ENCODE results near the gene ART3.

GRCh38 chr4:76035141-76035540 is 39.4 kb upstream of the ART3 start:
- TF ChIP-seq CTCF (IDR thresholded peaks at IDR 0.05), result no peak
- TF ChIP-seq EZH2 (IDR thresholded peaks at IDR 0.05; ENCODE audit: borderline replicate concordance, insufficient read depth, low read depth, low read length, poor library complexity, severe bottlenecking), result no peak
